GM12892 (cell line): Measurements from ENCODE around the gene RNF40.

Source experiments
- POLR2A ChIP-seq: IDR thresholded peaks from 2 replicates; pipeline ENCODE4 v1.6.1; 2011; ENCODE audit warnings: low read depth, low read length, control low read depth
- POLR2AphosphoS5 ChIP-seq: IDR thresholded peaks from 2 replicates; pipeline ENCODE4 v1.6.1; 2011; ENCODE audit warnings: low read depth, low read length, control low read depth
- TAF1 ChIP-seq: IDR thresholded peaks from 2 replicates; pipeline ENCODE4 v1.6.1; 2011; ENCODE audit warnings: low read depth, mild to moderate bottlenecking, control low read depth, low read length, borderline replicate concordance

DNA sequence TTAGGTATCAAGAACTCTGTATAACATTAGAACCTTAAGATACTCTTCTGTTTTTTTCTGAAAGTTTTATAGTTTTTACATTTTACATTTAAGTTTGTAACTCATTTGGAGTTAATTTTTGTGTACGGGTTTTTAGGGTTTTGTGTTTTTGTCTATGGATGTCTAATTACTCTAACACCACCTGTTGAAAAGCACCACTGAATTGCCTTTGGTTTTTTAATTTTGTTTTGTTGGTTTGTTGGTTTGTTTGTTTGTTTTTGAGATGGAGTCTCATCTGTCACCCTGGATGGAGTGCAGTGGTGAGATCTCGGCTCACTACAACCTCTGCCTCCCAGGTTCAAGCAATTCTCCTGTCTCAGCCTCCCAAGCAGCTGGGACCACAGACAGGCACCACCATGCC, 54.6 kb downstream of the RNF40 start:
- TF ChIP-seq TAF1 (no peak), POLR2AphosphoS5 (no peak), POLR2A (no peak)
